Central memory CD4-positive, alpha-beta T cell (primary cell): Measurements from ENCODE around the gene PLXNA2.

Experiments used
- DNase-seq: peaks from one replicate; pipeline ENCODE4 v3.0.0; 2022

Gene PLXNA2

GRCh38 chr1:208083016-208083714 is 161.0 kb downstream of the PLXNA2 start:
- no peak for DNase-seq

- no peak for DNase-seq
These were observed 162.2 kb downstream of the PLXNA2 start for GRCh38 chr1:208081972-208082371.

- no peak for DNase-seq
These were observed 163.5 kb downstream of the PLXNA2 start for GRCh38 chr1:208080396-208081286.

DNA sequence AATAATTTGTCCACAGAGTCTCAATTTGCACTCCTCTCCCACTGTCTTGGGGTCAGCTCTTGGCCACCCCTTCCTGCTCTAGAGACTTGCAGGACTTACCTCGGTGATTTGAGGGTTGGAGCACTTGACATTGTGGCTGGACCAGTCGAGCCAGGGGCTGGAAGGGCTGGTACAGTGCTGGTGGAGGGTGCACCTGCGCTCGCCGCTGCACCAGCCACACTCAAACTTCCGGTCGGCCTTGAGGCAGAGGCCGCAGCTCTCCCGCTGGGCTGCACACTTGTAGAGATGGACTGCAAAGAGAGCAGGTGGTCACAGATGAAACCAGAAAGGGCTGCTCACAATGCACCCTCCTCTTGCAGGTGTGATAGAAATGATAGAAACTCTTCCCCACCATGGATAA is 165.0 kb downstream of the PLXNA2 start:
- DNase-seq = no peak

DNA sequence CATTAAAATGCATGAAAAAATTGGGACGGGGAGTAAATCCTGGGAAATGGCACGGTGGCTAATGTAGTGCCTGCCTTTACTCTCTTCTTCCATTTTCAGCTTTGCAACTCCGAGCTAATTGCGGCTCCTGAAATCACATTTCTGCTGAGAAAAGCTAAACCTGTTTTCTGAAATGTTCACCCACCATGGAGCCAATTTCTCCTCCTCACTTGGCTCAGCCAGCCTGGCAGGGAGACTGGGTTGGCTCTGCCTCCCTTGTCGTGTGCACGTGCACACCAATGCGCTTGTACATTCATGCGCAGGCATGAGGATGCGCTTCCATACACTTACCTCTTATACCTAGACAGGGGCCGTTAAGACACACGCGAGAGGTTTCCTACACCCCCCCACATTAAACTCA is 165.4 kb downstream of the PLXNA2 start:
- no peak for DNase-seq

DNA sequence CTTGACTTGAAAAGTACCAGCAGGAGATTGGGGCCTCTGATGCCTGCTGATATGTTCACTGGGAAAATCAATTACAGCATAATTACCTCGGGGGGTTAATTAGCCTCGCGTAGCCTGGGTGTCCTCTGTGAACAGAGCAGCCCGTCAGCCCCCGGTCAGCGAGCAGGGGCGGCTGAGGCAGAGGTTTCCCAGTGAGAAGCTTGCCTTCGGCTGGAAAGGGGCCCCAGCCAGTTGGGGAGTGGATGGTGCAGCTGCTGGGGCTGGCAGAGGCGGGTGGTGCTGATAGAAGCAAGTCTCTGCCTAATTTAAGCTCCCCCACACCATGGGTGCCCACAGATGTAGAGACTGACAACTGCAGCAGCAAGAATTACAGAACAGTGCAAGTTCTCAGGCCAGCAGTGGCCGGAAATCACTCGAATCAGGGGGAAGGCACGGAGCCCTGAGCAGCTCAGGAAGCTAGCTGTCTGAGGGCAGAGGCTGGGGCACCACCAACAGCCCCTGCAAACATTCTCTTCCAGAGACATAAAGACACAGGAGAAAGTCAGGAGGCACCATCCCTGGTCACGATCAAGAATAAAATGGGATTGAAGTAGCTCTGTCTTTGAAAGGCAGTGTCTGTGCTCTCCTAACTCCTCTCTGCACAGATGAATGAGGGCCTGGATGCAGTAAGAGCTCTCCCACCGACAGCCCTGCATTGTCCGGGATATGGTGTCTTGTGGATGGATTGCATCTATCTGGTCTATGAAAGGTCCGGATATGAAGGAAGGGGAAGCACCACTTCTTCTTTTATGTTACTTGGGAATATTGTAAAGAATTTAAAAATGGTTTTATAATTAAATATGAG is 166.7 kb downstream of the PLXNA2 start:
- DNase-seq = no peak

DNA sequence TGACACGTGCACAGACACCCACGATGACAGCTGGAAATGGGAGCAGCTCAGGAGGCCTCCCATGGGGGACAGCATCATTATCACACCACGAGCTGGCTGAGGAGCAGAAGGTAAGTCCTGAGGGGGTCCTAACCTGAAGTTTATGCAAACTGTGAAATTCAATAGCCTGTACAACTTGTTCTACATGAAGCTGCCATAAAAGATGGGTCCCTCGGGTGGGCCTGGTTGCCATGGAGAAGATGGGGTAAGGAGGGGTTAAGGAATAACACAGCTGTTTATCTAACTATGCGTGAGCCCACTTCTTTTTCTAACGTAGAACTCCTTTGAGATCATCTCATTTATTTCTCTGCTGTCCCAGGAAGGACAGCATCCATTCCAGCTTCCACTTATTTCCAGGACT is 169.8 kb downstream of the PLXNA2 start:
- no peak for DNase-seq

DNA sequence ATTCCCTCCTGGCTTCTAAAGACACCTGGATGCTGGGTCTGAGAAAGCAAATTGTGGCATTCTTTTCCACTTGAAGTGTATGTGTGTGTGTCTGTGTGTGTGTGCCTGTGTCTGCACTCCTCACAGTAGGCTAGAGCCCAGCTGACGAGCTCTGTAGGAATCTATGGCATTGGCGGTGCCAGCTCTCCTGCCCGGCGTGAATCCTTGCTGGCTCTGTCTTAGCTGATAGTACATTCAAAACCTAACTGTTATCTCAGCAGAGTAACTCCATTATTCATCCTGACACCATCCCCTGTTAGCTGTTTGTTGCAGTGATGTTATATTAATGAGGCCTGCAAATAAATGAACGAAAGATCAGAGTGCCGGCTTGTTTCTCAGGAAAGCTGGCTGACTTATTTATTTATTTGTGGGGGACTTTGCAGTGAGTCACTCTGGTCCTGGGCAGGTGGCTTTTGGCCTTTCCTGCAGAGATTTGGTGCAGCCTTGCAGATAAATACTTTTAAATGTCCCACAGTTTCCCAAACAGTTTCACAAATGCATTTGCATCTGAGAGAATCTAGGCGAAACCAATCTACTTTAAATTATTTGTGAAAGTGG is 172.7 kb downstream of the PLXNA2 start:
- no peak for DNase-seq

DNA sequence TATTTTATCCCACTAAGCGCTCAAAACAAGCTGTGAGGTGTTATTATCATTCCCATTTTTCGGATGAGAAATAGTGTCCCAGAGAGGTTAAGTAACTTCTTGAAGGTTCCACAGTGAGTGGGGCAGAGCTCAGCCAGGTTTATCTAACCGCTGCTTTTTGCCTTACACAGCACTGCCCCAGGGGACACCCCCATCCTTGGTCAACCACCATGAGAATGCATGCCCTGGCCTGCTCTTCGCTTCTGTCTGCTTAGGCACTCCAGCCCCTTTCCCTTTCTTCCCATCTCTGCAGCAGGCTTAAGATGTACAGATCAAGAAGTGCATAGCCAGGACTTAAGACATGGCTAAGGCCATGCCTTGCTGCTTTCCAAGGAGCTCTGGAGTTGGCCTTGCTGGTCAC is 174.3 kb downstream of the PLXNA2 start:
- no peak for DNase-seq

DNA sequence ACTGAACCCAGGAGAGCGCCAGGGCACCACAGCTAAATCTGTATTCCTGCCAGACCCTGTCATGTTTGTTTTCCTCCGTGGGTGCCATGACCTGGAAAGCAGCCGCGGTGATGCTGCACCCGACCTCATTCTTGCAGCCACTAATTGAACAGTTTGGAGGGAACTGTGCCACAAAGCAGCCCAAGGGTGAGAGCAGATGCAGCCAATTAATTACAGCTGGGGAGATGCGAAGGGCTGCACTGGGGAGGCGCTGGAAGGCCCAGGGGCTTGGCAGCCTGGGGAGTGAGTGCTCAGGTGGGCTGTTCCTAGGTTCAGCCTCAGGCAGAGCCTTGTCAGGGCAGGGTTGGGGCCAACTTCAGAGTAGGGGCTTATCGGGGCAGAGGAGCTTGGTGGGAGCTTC is 174.9 kb downstream of the PLXNA2 start:
- no peak for DNase-seq

GRCh38 chr1:208068908-208069307 is 175.3 kb downstream of the PLXNA2 start:
- DNase-seq = no peak

DNA sequence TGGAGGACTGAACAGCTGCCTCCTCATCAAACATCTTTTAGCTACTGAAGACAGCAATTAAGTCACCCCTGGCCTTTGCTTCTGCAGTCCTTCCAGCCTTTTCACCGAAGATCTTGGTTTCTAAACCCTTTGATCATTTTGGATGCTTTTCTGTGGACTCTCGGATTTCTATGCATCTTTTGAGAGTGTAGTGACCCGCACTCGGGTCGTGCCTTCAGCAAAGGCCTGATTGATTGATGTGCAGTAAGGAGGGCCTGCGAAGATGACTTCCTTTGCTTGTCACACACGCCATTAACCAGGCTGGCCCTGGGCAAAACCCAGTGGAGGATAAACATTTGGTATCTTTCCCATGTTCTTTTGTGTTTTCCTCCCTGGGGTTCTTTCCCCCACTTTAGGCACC is 175.8 kb downstream of the PLXNA2 start:
- no peak for DNase-seq

DNA sequence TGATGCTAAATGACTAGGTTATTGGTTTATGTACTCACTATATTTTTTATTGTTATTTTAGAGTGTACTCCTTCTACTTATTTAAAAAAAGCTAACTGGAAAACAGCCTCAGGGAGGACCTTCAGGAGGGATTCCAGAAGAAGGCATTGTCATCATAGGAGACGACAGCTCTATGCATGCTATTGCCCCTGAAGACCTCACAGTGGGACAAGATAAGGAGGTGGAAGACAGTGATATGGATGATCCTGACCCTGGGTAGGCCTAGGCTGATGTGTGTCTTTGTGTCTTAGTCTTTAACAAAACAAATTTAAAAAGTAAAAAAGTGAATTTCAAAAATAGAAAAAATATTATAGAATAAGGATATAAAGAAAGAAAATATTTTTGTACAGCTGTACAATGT is 177.6 kb downstream of the PLXNA2 start:
- no peak for DNase-seq

- DNase-seq = no peak
These were observed 178.3 kb downstream of the PLXNA2 start for GRCh38 chr1:208065862-208066261.

- no peak for DNase-seq
These were observed 182.6 kb downstream of the PLXNA2 start for GRCh38 chr1:208061632-208062031.

DNA sequence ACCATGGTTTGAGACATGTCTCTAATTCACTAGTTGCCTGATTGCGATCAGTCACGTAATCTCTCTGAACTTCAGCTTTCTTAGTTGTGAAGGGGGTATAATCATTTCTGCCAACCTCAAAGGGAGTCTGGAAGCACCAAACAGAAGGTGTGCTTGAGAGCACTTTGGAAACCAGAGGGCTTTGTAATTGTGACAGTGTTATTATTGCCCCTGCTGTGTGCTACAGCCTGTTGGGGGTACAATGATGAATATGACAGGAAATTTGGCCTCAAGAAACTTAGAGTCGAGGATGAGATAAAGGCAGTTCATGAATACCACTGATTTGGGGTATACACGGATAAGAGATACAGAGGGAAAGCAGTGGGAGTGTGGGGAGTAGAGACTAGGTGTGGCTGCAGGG is 183.1 kb downstream of the PLXNA2 start:
- no peak for DNase-seq

DNA sequence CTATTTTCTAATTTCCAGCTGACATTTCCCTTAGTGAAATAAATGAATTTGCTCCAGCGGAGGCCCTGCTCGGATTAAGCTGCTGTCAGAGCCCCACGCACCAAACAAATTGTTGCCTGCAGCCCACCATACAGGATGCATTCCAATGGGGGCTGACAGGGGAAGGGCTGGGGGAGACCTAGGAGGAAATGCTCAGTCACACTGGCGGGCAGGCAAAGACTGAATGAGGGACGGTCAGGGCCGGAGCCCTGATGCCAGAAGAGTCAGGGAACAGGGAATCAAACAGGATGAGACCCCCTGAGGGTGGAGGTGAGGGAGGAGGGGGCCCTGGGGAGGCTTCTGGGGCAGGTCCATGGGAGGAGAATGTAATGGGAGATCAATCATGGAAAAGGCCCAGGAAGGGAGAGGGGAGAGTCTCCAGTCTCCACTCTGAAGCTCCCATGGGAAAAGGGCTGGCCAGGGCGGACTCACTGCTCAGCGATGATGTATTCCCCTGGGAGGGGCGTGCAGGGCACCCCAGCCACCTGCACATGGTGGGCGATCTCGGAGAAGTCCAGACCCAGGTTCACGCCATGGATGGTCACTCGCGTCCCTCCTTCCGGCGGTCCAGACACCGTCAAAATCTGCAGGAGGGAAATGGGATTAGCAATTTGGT is 183.8 kb downstream of the PLXNA2 start:
- no peak for DNase-seq

DNA sequence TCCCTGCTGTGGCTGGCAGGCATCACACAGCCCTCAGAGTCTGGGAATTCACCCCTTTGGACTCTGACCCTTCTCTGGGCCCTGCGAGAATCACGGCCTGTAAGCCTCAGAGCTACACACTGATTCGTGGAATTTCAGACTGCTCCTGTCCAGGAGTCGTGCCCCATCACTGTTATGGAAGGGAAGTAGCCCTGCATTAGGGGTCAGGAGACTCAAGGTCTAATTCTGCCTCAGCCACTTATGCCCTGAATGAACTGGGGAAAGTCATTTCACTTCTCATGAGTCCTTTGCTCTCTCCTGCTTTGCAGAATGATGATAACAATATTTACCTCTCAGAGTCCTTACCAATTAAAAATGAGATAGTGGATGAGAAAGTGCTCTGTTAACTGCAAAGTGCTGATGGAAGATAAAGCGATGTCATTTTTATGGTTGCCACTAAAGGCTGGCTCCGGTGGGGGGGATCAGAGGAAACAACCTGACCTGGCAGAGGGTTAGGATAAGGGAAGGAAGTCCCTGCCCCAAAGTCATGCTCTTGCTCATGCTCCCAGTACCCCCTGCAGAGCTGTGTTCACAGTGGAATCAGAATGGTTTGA is 184.7 kb downstream of the PLXNA2 start:
- no peak for DNase-seq

DNA sequence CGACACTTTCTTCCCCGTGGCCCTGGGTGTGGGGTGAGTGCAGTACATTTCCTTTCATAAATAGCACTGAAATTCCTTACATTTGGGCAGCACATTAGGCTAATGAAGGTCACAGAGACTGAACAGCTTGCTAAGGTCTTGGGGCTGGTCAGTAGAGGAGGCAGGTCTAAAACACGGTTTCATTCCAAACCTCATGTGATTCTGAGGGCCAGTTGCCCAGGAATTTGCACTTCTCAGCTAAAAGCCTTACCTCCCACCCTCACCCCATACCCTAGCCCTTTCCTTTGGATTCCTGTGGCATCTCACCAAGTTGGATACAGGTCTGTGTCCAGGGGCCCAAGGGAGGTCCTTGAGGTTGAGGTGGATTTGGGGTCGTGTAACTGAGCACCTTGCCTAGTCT is 185.4 kb downstream of the PLXNA2 start:
- DNase-seq = no peak

GRCh38 chr1:208058267-208058666 is 185.9 kb downstream of the PLXNA2 start:
- no peak for DNase-seq

- no peak for DNase-seq
These were observed 187.1 kb downstream of the PLXNA2 start for GRCh38 chr1:208057056-208057455.

GRCh38 chr1:208055535-208055934 is 188.6 kb downstream of the PLXNA2 start:
- no peak for DNase-seq
